ENCODE measurements around the gene OLIG3.

The OLIG3 gene

DNA sequence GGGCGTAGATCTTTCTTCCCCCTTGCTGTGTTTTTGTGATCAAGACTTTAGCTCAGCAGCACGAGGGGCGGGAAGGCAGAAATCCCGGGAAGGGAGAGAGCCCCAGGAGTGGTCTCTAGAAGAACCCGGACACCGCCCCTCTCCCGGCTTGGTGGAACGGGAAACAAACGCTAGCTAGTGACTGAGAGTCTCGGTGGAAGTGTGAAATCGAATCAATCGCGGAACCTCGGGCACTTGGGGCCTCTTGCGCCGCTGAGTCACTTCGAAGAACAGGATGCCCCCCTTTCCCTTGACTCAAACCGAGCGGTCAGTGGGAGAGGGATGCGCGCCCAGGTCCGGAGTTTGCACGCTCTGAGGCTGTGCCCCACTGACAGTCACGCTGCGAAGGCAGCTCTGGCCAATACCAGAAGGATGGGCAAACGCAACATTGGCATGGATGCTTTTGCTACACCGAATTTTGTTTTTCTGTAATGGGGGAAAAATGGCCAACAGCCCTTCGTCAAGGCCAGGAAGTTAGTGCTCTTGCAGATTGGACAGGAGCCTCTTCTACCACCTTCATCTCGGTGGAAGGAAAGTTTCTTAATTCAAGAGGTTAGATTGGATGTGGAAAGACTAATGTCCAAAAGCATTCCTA lies 1.6 kb upstream of the OLIG3 start:
- no peak for DNase-seq

GRCh38 chr6:137494988-137495702 lies 951 bp upstream of the OLIG3 start:
- DNase-seq, result no peak

GRCh38 chr6:137493218-137494038 lies 766 bp downstream of the OLIG3 start:
- DNase-seq, result no peak

GRCh38 chr6:137492289-137493217 lies 1.6 kb downstream of the OLIG3 start:
- no peak for DNase-seq

DNA sequence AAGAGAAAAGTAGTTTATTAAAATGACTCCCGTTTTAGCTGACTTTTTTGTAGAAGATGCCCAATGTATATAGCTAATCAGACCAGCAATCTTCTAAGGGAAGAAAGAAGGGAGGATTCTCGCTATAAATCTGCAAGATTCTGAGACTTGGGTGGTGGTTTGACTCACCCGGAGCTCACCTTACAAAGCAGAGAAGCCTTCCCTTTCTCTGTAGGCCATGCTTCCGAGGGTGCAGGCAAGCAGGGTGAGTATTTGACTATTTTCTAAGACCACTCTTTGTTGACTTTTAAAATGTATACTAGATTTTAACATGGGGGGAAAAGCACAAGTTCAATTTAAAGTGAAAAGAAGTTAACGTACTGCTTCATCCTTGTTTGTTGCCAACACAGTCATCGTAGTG lies 2.7 kb downstream of the OLIG3 start:
- no peak for DNase-seq

- no peak for DNase-seq
Measured at GRCh38 chr6:137490961-137491360, 3.2 kb downstream of the OLIG3 start.

- DNase-seq, result no peak
Measured at GRCh38 chr6:137490006-137490905, 3.9 kb downstream of the OLIG3 start.

GRCh38 chr6:137489046-137490005 lies 4.9 kb downstream of the OLIG3 start:
- DNase-seq, result no peak

DNA sequence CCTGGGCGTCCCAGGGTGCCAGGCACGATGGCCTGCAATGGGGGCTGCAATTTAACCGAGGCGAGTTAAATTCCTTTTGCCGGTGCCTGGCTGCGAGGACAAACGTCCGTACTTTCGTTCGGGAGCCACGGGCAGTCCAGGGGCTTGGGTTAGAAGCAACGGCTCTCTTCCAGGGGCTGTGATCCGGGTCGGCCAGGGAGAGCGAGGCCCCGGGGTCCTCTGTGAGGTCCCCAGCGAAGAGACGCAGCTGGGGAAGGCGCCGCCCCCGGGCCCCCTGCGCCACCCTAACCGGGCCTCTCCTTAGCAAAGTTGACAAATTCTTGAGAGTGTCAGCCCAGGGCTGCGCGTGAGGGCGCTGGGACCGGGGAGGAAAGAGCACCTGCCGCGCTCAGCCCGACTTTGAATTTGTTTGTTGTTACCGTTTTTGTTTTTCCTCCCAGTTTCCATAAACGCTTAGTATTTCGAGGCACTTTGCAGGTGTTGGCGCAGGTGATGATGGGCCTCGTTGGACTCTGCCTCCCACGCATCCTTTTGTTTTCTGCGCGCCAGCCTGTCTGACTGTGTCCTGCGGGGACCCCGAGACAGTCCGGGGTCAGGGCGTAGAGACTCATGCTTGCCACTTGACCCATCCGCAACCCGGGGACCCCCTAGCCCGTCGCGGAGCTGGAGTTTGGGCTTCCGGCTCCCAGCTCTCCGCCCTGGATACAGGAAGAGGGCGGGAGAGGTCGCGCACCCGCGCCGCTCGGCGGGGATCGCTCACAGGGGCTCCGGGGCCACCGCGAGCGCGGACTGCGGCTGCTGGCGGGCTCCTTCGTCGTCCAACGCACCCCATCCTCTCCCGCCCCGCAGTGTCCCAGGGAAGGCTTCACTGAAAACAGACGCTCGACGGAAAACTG lies 5.8 kb downstream of the OLIG3 start:
- no peak for DNase-seq

GRCh38 chr6:137487869-137488149 lies 6.4 kb downstream of the OLIG3 start:
- DNase-seq, result no peak

GRCh38 chr6:137487181-137487868 lies 6.9 kb downstream of the OLIG3 start:
- no peak for DNase-seq

GRCh38 chr6:137486416-137486815 lies 7.8 kb downstream of the OLIG3 start:
- no peak for DNase-seq

DNA sequence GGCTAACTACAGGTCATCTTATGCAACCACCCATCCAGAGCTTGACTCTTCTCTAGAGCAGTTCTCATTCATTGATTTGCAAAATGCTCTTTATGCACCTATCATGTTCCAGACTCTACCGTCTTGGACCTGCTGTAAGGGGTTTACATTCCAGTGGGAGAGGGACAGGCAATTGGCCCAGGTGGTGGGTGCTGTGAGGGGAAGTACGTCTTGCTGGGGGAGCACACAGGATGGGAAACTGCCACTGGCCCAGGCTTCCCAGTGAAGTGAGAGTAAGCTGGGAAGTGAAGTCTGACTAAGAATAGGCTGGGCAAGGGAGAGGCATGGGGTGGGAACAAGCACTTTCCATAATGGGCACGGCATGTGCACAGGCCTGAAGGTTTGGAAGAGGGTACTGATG lies 13.8 kb downstream of the OLIG3 start:
- no peak for DNase-seq

DNA sequence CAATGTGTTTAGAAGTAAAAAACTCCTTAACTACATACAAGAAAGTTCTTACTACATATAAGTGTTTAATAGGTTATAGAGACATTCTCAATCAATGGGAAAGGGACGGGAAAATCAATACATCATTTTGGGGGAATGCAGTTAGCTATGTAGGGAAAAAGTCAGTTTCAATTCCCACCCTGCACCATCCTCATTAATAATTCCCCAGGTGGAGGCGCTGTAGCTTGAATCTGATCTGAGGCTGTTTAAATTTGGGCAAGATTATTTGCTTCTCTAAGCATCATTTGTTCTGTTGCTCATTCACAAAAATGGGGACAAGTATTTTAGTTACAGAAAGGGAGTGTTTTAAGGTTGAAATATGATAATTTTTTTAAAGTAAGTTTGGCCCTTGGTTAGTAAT lies 19.1 kb downstream of the OLIG3 start:
- DNase-seq, result no peak

GRCh38 chr6:137473598-137473997 lies 20.6 kb downstream of the OLIG3 start:
- no peak for DNase-seq

- DNase-seq, result no peak
Measured at GRCh38 chr6:137472641-137473137, 21.5 kb downstream of the OLIG3 start.

GRCh38 chr6:137471986-137472385 lies 22.2 kb downstream of the OLIG3 start:
- no peak for DNase-seq

DNA sequence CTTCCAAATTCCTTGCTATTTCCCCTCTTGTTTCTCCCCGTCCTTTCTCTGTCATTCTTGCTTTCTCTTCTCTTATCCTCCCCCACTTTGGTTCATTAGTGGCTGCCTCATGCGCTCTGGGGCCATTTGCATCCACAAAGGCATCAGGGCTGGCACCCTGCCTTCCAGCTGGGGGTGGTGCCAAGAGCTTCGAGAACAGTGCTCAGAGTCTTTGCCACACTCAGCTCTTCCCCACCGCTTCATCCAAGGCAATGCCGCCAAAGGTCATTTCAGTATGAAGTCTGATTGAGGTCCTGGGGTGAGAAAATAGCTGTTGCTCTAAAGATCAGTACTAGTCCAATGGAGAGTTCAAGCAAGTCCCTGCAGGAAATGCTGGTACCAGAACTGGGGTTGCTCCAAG lies 22.7 kb downstream of the OLIG3 start:
- DNase-seq, result no peak

DNA sequence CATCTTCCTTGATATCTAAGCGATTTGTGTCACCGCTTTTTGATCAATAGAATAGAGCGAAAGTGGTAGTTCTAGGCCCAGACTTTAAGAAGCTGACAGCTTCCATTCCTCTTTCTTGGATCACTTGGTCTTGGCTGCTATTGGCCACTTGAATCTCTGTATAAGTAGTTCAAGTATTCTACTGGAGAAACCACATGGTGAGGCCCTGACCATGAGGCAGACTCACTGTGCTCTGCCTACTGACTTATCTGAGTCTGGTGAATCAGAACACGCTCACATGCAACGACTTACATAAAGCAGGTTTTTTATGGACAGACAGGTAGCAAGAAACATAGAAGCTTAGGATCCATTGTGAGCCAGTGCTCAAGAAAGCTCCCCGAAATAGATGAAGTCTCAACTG lies 27.0 kb downstream of the OLIG3 start:
- DNase-seq, result no peak
